NCI-H2196 (cell line): Measurements from ENCODE around the gene MLLT11.
"Not testable (repeated sequence)": the region's sequence is repeated elsewhere in the genome, so short reads cannot be mapped to it uniquely, and the experiment has no call there.

Source experiments
- DNase-seq: peaks from one replicate; lab custom pipeline; 2025; ENCODE audit not compliant: unreplicated experiment; lab: John Stamatoyannopoulos, UW

MLLT11 gene

DNA sequence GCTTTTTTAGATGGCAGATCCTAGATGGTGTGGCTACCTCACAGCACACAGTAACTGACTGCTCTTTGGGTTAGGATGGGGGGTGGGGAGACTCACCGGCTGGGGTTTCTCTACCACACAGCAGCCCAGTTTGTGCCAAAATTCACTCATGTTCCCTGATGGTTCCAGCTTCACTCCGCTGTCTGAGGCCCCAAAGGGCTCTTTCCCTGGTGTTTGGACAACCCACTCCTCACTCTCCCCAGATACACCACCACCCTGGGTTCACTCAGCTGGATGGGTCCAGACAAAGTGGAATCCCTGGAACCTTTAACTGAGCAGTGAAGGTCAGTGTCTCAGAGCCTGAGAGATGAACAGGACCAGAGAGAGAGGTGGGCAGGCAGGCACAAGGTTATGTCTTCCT lies 4.6 kb upstream of the MLLT11 start:
- no peak for DNase-seq

DNA sequence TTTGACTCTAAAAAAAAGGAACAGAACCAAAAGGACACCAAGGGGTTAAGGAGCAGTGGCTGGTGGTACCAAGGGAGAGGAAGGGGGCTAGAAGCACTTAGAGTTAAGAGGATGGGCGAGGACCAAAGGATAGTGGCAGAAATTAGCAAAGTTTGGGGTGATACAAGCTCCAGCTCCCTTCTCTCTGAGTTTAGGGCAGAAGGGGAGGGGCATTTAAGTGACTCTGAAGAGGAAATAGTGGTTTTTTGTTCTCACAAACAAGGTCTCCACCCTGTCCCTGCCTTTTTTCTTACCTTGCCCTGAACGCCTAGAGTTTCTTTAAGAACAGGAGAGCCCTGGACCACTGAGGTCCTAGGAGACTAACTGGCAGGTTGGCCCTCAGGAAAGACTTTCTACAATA lies 4.0 kb upstream of the MLLT11 start:
- no peak for DNase-seq

DNA sequence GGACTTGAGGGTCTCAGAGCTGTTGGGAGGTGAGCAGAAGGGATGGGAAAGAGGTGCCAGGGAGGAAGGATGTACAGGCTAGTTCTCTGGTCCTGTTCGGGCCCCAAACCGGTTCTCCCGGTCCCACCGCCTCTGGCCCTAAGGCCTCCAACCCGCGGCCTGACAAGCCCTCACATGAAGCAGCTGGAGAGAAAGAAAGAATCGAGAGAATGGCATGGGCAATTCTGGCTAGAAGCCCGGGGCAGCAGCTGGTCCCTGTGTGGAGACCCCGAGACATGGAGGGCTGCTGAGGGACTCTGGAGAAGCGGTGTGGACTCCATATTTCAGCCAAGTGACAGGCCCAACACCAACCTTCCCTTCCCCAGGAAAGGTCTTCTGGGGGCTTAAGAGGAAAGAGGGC lies 1.5 kb upstream of the MLLT11 start:
- DNase-seq: peak; percentile 54

DNA sequence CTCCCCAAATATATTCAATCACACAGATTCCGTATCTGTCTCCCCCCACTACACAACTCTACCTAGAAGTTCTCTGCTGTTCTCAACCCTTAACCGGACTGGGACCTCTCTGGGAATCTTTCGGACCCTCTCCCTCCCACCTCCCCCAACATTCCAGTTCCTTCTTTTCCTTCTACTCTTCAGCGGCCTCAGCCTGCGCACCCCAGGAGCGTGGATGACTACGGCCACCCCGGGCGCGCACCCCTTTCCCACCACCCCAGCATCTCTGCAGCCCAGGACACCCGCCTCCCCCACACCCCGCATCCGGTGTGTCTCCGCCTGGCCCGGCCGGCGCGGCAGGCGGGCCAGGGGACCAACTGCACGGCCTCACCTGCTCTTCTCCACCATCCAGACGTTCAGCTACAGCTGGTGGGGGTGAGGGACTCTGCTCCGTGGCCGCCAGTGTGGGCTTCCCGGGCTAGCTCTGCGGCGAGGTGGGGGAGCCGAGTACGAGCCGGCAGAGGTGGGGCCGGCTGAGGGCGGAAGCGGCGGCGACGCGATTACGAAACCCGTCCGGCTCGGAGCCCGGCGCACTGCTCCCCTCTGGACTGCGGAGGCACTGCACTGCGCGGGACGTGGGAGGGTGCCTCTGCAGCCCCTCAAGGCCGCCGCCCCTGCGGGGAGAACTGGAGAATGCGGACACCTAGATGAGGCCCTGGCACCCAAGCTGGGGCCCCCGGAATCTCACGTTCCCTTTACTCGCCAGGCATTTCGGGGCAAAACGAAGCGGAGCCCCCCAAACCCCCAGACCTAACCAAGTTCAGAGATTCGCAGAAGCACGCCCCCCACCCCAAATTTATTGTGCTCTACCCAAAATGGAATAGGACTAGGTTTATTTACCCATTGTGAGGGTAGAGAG lies 839 bp upstream of the MLLT11 start, which contains the start of gene CDC42SE1:
Gene CDC42SE1 (minus strand): TSS at position 514 of the 898 bp plus-strand sequence. CDS start 3,892 bp downstream, outside the sequence.
- peak; percentile 83 for DNase-seq

DNA sequence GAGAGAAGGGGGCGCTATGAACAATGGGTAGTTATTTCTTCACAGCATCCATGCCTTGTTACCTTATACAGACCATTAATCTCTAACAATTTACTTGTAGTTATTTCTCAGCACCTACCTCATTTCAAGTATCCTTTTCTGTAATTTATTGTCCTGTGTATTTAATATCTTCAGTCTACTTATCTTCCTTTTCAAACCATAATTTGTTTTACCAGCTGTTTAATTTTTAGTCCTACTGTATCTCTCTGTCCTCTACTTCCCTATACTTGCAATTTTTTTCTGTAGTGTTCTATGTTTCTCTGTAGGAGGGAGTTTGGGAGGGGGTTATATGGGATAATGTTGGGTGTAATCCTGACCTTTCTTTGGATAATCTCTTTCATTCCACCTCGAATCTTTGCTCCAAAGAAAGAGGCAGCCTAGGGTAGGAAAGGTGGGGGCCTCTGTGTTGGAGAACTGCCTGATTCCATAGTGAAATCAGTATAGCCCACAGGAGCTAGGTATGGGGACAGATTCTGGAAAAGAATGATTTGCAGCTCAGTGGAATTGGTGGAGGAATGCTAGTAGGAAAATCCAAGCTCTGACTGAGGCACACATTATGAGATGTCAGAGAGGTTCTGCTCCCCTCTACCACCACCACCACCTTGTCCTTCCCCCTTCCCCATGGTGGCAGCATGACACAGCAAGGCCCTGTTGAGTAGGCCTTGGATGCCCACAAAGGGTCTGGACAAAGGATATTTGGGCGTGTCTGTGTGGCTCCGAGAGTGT lies 642 bp downstream of the MLLT11 start:
- DNase-seq: no peak

DNA sequence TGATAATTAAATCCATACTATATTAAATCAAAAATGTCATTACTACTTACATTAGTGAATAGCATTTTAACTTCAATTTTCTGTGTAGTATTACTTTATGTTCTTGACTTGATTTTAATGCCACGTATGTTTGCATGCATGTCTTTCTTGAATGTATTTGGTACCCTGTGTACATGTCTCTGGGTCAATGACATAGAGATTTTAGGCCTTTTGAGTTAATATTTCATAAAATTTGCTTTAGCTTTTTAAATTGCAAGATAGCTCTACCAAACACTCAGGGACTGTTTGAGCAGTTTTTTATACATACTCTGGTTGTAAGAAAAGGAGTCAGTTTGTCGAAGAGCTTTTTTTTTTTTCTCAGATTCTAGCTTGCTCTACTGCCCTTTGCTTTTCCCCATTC lies 1.5 kb downstream of the MLLT11 start:
- DNase-seq: no peak

DNA sequence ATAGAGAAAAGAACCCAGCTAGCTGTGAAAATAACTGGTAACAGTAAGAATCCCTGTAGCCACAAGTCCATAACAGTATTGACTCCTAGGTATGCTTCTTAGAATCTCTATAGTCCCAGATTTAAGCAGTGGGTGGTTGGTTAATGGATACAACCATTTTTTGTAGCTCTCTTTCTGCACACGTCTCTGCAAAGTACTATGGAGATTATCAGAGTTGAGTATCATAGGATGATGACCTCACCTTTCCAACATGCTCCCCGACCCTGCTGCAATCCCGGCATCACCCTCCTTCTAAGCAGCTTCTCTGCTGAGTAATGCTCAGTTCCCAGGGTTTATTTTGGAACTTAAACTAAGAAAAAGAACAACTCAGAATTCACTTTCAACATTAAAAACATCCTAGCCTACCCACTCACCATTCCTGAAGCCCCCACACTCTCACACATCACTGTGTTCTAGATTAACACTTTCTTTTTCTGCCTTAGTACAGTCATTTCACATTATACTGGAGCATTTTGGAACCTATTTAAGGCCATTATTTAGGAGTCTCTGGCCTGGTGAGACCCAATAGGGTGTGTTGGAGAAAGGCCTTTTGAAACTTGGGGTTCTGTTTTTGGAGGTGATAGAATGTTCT lies 2.7 kb downstream of the MLLT11 start:
- DNase-seq: no peak

DNA sequence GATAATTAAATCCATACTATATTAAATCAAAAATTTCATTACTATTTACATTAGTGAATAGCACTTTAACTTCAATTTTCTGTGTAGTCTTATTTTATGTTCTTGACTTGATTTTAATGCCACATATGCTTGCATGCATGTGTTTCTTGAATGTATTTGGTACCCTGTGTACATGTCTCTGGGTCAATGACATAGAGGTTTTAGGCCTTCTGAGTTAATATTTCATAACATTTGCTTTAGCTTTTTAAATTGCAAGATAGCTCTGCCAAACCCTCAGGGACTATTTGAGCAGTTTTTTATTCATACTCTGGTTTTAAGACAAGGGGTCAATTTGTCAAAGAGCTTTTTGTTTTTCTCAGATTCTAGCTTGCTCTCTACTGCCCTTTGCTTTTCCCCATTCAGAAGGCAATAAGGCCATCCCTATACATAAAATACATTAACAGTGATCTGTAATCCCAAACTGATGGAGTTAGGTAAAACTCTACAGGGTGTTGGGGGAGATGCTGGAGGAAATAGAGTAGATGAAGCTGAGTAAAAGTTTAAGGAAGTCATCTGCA lies 5.0 kb downstream of the MLLT11 start:
- no peak for DNase-seq

DNA sequence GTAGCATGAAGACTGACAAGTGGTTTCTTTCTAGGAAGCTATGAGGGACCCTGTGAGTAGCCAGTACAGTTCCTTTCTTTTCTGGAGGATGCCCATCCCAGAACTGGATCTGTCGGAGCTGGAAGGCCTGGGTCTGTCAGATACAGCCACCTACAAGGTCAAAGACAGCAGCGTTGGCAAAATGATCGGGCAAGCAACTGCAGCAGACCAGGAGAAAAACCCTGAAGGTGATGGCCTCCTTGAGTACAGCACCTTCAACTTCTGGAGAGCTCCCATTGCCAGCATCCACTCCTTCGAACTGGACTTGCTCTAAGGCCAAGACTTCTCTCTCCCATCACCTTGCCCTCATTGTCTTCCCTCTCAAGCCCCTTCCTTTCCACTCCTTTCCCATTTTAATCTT lies 7.0 kb downstream of the MLLT11 start:
- no peak for DNase-seq

DNA sequence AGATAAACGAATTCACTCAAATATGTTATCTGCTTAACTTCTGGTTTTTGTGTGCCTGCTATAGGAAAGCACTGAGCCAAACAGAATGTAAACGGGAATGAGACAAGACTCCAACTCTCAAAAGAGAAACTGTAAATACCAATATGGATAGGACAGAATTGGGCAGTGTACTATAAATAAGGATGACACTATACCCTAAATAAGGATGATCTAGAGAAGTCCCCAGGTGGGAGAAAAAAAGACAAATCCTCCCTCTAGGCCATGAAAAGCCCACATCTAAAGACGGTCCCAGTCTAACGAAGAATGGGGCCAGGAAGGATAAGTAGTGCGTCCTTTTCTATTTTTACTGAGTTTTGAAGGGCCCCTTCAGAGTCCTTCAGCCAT lies 8.9 kb downstream of the MLLT11 start:
- no peak for DNase-seq

DNA sequence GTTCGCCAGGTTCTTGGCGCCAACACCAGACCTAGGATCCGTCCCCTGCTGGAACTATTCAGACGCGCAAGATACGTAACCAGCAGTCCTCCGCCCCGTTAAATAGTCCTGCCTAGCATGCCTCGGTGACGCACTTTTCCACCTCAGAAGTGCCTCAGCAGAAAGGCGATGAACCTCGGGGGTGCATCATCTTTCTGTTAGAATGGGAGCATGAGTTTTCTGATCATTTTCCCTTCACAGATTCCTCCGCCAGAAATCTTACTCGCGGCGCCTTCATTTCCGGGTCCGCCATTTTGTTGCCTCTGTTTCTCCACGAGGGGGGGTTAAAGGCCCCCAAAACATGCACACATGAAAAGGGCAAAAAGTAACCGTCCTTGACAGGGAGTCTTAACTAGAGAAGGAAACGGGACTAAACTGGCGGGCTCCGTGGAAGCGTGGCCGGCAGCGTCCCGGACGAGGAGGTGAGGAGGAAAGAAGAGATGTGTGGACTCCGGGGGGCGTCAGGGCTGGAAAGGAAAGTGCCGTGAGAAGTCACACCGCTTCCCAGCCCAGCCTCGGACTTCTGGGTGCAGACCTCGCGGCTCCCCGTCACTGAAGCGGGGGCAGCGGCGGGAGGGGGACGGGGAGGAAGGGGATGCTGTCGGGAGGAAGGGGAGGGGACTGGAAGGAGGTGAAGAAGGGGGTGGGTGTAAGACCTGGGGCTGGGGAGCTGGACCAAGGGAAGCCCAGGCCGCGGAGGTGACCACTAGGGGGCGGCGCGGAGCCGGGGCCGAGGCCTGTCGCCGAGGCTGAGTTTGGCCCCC lies 10.5 kb downstream of the MLLT11 start, which contains the start of gene GABPB2:
Gene GABPB2 (plus strand): TSS at position 288 of the 803 bp plus-strand sequence. CDS start 17,429 bp downstream, outside the sequence.
- peak; percentile 92 for DNase-seq

DNA sequence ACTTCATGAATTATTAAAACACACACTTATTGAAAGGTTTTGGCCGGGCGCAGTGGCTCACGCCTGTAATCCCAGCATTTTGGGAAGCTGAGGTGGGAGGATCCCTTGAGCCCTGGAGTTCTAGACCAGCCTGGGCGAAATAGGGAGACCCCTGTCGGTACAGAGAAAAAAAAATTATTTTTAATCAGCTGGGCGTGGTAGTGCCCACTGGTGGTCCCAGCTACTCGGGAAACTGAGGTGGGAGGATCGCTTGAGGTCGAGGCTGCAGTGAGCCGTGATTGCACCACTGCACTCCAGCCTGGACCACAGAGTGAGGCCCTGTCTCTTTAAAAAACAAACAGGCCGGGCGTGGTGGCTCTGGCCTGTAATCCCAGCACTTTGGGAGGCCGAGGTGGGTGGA lies 12.0 kb downstream of the MLLT11 start:
- DNase-seq: no peak

DNA sequence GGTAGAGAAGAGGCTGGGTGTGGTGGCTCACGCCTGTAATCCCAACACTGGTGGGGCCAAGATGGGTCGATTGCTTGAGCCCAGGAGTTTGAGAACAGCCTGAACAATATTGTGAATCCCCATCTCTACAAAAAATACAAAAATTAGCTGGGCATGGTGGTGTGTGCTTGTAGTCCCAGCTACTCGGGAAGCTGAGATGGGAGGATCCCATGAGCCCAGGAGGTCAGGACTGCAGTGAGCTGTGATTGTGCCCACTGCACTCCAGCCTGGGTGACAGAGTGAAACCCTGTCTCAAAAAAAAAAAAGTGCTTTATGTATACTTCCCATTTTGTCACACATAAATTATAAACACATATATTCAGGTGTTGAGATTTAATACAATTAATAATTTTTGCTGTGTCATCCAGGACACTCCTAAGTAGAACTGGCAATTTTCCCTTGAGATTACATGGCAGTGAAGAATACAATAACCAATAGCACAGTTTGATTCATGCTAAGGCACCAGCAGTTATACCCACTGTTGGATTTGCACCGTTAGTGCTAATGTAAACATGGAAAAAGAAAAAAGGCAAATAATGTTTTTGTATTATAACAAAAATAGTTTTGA lies 25.9 kb downstream of the MLLT11 start:
- DNase-seq: no peak

DNA sequence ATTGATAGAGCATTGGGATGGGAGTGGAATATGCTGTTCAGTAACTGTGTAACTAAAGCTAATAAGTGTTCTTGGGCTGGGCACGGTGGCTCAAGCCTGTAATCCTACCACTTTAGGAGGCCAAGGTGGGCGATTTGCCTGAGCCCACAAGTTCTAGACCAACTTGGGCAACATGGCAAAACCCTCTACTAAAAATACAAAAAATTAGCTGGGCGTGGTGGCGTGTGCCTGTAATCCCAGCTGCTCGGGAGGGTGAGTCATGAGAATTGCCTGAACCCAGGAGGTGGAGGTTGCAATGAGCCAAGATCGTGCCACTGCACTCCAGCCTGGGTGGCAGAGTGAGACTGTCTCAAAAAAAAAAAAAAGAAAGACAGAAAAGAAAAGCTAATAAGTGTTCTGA lies 37.2 kb downstream of the MLLT11 start:
- not testable (repeated sequence) for DNase-seq

DNA sequence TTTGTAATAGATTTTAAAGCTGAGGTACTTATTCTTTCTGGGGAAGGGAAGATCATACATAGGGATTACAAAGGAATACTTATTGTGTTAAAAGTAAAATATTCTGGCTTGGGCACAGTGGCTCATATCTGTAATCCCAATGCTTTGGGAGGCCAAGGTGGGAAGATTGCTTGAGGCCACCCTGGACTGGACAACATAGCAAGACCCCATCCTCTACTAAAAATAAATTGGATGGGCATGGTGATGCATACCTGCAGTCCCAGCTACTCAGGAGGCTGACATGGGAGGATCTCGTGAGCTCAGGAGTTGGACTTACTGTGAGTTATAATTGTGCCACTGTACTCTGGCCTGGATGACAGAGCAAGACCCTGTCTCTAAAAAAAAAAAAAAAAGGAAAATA lies 37.9 kb downstream of the MLLT11 start:
- no peak for DNase-seq

DNA sequence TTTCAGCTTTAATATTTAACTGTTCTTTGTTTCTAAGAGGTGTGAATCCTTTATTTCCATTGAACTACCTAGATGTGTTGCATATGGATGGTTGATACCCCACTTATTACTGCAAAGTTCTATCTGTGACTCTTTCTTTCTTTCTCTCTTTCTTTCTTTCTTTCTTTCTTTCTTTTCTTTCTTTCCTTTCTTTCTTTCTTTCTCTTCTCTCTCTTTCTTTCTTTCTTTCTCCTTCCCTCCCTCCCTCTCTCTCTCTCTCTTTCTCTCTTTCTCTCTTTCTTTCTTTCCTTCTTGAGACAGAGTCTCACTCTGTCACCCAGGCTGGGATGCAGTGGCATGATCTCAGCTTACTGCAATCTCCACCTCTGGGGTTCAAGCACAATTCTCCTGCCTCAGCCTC lies 44.4 kb downstream of the MLLT11 start:
- no peak for DNase-seq

DNA sequence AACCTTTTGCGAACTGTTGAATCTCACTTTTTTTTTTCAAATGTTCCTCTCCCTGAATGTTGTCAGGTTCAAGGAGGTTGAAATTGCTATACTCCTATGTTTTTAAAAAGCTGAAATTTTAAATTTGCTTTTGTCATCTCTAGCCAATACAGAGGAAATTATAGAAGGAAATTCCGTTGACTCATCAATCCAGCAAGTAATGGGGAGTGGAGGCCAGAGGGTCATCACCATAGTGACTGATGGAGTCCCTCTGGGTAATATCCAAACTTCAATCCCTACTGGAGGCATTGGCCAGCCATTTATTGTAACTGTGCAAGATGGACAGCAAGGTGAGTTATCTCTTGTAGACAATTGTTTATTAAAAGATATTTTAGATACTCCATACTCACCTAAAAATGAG lies 46.7 kb downstream of the MLLT11 start:
- no peak for DNase-seq

DNA sequence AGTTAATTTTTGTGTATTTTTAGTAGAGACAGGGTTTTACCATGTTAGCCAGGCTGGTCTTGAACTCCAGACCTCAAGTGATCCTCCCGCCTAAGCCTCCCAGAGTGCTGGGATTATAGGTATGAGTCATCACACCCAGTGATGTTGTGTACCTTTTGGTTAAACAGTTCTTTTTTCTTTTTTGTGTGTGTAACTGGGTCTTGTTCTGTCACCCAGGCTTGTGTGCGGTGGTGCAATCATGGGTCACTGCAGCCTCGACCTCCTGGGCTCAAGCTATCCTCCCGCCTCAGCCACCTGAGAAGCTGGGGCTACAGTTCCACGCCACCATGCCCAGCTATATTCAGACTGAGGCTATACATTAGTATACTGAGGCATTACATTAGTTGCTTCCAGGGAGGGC lies 48.1 kb downstream of the MLLT11 start:
- no peak for DNase-seq

DNA sequence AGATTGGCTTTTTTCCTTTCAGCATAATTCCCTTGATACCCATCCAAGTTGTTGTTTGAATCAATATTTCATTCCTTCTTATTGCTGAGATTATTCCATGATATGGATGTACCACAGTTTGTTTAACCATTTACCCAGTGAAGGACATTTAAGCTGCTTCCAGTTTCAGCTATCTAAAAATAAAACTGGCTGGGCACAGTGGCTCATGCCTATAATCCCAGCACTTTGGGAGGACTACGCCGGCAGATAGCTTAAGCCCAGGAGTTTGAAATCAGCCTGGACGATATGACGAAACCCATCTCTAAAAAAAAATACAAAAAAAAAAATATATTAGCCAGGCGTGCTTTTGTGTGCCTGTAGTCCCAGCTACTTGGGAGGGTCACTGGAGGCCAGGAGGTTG lies 53.7 kb downstream of the MLLT11 start:
- no peak for DNase-seq
